H9 (cell line): ENCODE data around the gene PDXDC1. TPM values are rescaled to one million over a fixed set of nuclear protein-coding genes. Genes with fewer than 3 reads are reported as not detected.
"Not testable (repeated sequence)": the region's sequence is repeated elsewhere in the genome, so short reads cannot be mapped to it uniquely, and the experiment has no call there.

Experiments used
- DNase-seq: peaks from one replicate; pipeline ENCODE4 v3.0.0-alpha.2; 2017
- H2AFZ ChIP-seq: one replicate; pipeline ENCODE4 v1.6.1; 2013; ENCODE audit warnings: mild to moderate bottlenecking, low read length, control low read depth, moderate library complexity
- H2AK5ac ChIP-seq: 2 replicates; pipeline ENCODE4 v1.6.1; 2013; ENCODE audit warnings: low read length, control low read depth, mixed read lengths; ENCODE audit not compliant: insufficient read length
- H2BK120ac ChIP-seq: one replicate; pipeline ENCODE4 v1.6.1; 2013; ENCODE audit warnings: low read depth, mild to moderate bottlenecking, low read length, control low read depth, inconsistent platforms; ENCODE audit not compliant: poor library complexity, severe bottlenecking
- H2BK12ac ChIP-seq: 2 replicates; pipeline ENCODE4 v1.6.1; 2013; ENCODE audit warnings: low read length, control low read depth, mixed read lengths, low read depth; ENCODE audit not compliant: insufficient read length
- H2BK15ac ChIP-seq: 2 replicates; pipeline ENCODE4 v1.6.1; 2013; ENCODE audit warnings: low read depth, low read length, control low read depth
- H2BK20ac ChIP-seq: one replicate; pipeline ENCODE4 v1.6.1; 2013; ENCODE audit warnings: low read depth, mild to moderate bottlenecking, low read length, control low read depth, inconsistent platforms; ENCODE audit not compliant: poor library complexity, severe bottlenecking
- H2BK5ac ChIP-seq: 2 replicates; pipeline ENCODE4 v1.6.1; 2013; ENCODE audit warnings: low read length, control low read depth, mixed read lengths; ENCODE audit not compliant: insufficient read length
- H3K14ac ChIP-seq: 2 replicates; pipeline ENCODE4 v1.6.1; 2013; ENCODE audit warnings: low read length, control low read depth; ENCODE audit not compliant: insufficient read depth
- H3K18ac ChIP-seq: 2 replicates; pipeline ENCODE4 v1.6.1; 2013; ENCODE audit warnings: low read depth, mild to moderate bottlenecking, mixed read lengths, low read length, control low read depth; ENCODE audit not compliant: insufficient read length
- H3K23ac ChIP-seq: 2 replicates; pipeline ENCODE4 v1.6.1; 2013; ENCODE audit warnings: low read length, control low read depth, mixed read lengths, low read depth; ENCODE audit not compliant: insufficient read length
- H3K23me2 ChIP-seq: 2 replicates; pipeline ENCODE4 v1.6.1; 2013; ENCODE audit warnings: low read depth, mild to moderate bottlenecking, mixed read lengths, low read length, control low read depth; ENCODE audit not compliant: insufficient read length, poor library complexity, severe bottlenecking
- H3K27ac ChIP-seq: 2 replicates; pipeline ENCODE4 v1.5.1; 2013; ENCODE audit warnings: low read length, control low read depth, mixed read lengths, low read depth; ENCODE audit not compliant: insufficient read length
- H3K27me3 ChIP-seq: 2 replicates; pipeline ENCODE4 v1.6.1; 2013; ENCODE audit warnings: low read length, control low read depth, inconsistent platforms; ENCODE audit not compliant: insufficient read depth
- H3K4ac ChIP-seq: 2 replicates; pipeline ENCODE4 v1.6.1; 2013; ENCODE audit warnings: low read depth, mild to moderate bottlenecking, control low read depth, inconsistent platforms, low read length, moderate library complexity
- H3K4me1 ChIP-seq: 2 replicates; pipeline ENCODE4 v1.6.1; 2013; ENCODE audit warnings: low read length, control low read depth, inconsistent platforms; ENCODE audit not compliant: insufficient read depth
- H3K4me2 ChIP-seq: 2 replicates; pipeline ENCODE4 v1.6.1; 2013; ENCODE audit warnings: low read length, control low read depth, mixed read lengths; ENCODE audit not compliant: insufficient read length, insufficient read depth
- H3K56ac ChIP-seq: 2 replicates; pipeline ENCODE4 v1.6.1; 2013; ENCODE audit warnings: low read depth, mild to moderate bottlenecking, mixed read lengths, low read length, control low read depth; ENCODE audit not compliant: insufficient read length
- H3K79me1 ChIP-seq: 2 replicates; pipeline ENCODE4 v1.6.1; 2013; ENCODE audit warnings: low read depth, mild to moderate bottlenecking, moderate library complexity, low read length, control low read depth, inconsistent platforms; ENCODE audit not compliant: insufficient read depth, poor library complexity, severe bottlenecking
- H3K79me2 ChIP-seq: 2 replicates; pipeline ENCODE4 v1.6.1; 2013; ENCODE audit warnings: low read length, control low read depth, inconsistent platforms; ENCODE audit not compliant: insufficient read depth
- H3K9ac ChIP-seq: 2 replicates; pipeline ENCODE4 v1.6.1; 2013; ENCODE audit warnings: low read length, control low read depth, mixed read lengths; ENCODE audit not compliant: insufficient read length; ENCODE audit errors: extremely low read depth
- H3K9me3 ChIP-seq: one replicate; pipeline ENCODE4 v1.6.1; 2013; ENCODE audit warnings: low read depth, low read length, inconsistent platforms; ENCODE audit not compliant: control insufficient read depth
- H3T11ph ChIP-seq: one replicate; pipeline ENCODE4 v1.6.1; 2013; ENCODE audit warnings: mild to moderate bottlenecking, low read length, control low read depth, inconsistent platforms
- H4K20me1 ChIP-seq: one replicate; pipeline ENCODE4 v1.6.1; 2013; ENCODE audit not compliant: control insufficient read depth, insufficient read length, insufficient read depth
- H4K5ac ChIP-seq: 2 replicates; pipeline ENCODE4 v1.6.1; 2013; ENCODE audit warnings: low read depth, mild to moderate bottlenecking, mixed read lengths, low read length, control low read depth; ENCODE audit not compliant: insufficient read length
- H4K8ac ChIP-seq: replicated peaks from 2 replicates; pipeline ENCODE4 v1.6.1; 2013; ENCODE audit warnings: low read length, control low read depth, mixed read lengths, low read depth; ENCODE audit not compliant: insufficient read length
- H4K91ac ChIP-seq: 2 replicates; pipeline ENCODE4 v1.6.1; 2013; ENCODE audit warnings: low read depth, mild to moderate bottlenecking, moderate library complexity, mixed read lengths, low read length, control low read depth; ENCODE audit not compliant: insufficient read length
- H3K27ac Mint-ChIP-seq, 3 experiments: 2 replicates in 2 of 3; 3 replicates in 1 of 3; pipeline ENCODE4 v1.8.0; 2020 to 2021; ENCODE audit warnings: mixed read lengths in 3 of 3, mild to moderate bottlenecking in 1 of 3, moderate library complexity in 1 of 3
- H3K27me3 Mint-ChIP-seq: 2 replicates; pipeline ENCODE4 v1.8.0; 2021; ENCODE audit warnings: low read depth, mild to moderate bottlenecking, moderate library complexity, mixed read lengths
- H3K36me3 Mint-ChIP-seq, 3 experiments: 2 replicates in 2 of 3; 3 replicates in 1 of 3; pipeline ENCODE4 v1.8.0; 2020 to 2021; ENCODE audit warnings: low read depth in 3 of 3, mixed read lengths in 3 of 3; ENCODE audit not compliant: insufficient read depth in 1 of 3
- H3K4me1 Mint-ChIP-seq, 2 experiments: 2 replicates each; pipeline ENCODE4 v1.8.0; 2020; ENCODE audit warnings: mixed read lengths in 2 of 2
- H3K4me3 Mint-ChIP-seq, 2 experiments: 2 replicates in 1 of 2; 3 replicates in 1 of 2; pipeline ENCODE4 v1.8.0; 2020 to 2021; ENCODE audit warnings: mild to moderate bottlenecking in 2 of 2, mixed read lengths in 2 of 2, moderate library complexity in 1 of 2
- H3K9me3 Mint-ChIP-seq, 2 experiments: 2 replicates in 1 of 2; 3 replicates in 1 of 2; pipeline ENCODE4 v1.8.0; 2020; ENCODE audit warnings: mild to moderate bottlenecking in 2 of 2, mixed read lengths in 2 of 2, moderate library complexity in 1 of 2
- WGBS: extraction: QIAGEN DNeasy Blood & Tissue Kit; methylation state at CpG from one replicate; pipeline ENCODE4 v1.1.7; 2013; ENCODE audit warnings: missing lambda C conversion rate, low lambda C conversion rate, mixed read lengths; ENCODE audit not compliant: insufficient read length; ENCODE audit errors: extremely low coverage; 5-methylcytosine and 5-hydroxymethylcytosine counted together
- total RNA-seq: library from RNA; stranded (reverse); gene quantifications from 2 replicates; pipeline ENCODE4 v1.2.1, GENCODE V29; 2021

Gene PDXDC1
- total RNA-seq, 1 experiment from 2014 or later: 112 TPM

DNA sequence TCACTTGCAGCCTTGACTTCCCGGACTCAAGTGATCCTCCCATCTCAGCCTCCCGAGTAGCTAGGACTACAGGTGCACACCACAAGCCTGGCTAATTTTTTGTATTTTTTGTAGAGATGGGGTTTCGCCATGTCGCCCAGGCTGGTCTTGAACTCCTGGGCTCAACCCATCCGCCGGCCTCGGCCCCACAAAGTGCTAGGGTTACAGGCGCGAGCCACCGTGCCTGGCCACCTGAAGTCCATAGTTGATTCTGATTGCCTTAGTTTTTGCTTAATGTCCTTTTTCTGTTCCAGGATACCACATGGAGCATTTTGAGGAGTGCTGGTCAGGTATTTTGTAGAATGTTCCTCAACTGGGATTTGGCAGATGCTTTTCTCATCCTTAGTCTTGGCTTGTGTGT is 185.7 kb downstream of the PDXDC1 start:
- H3K27ac Mint-ChIP-seq, H3K14ac ChIP-seq, H3K27ac ChIP-seq, H2BK5ac ChIP-seq, H3K18ac ChIP-seq, H4K5ac ChIP-seq, H3K9me3 Mint-ChIP-seq, H3K27me3 ChIP-seq, H2BK15ac ChIP-seq, H3K4me1 ChIP-seq, H3K23ac ChIP-seq, H3K27me3 Mint-ChIP-seq, H2BK20ac ChIP-seq, H4K8ac ChIP-seq, H2BK120ac ChIP-seq, H2AFZ ChIP-seq, H3K4me3 Mint-ChIP-seq, H3K23me2 ChIP-seq, H3K4ac ChIP-seq, H3K79me2 ChIP-seq, DNase-seq, H3K79me1 ChIP-seq, H3K36me3 Mint-ChIP-seq, H3K4me2 ChIP-seq, H2BK12ac ChIP-seq, H3K9ac ChIP-seq, H3T11ph ChIP-seq, H4K20me1 ChIP-seq, H3K56ac ChIP-seq, H4K91ac ChIP-seq, H2AK5ac ChIP-seq, H3K9me3 ChIP-seq: not testable (repeated sequence)
- WGBS: no CpG with 5 or more reads among the region's 10 CpGs
- H3K4me1 Mint-ChIP-seq: peaks cover 17 to 18% of the 10 kb centered on the region in 2 experiments

DNA sequence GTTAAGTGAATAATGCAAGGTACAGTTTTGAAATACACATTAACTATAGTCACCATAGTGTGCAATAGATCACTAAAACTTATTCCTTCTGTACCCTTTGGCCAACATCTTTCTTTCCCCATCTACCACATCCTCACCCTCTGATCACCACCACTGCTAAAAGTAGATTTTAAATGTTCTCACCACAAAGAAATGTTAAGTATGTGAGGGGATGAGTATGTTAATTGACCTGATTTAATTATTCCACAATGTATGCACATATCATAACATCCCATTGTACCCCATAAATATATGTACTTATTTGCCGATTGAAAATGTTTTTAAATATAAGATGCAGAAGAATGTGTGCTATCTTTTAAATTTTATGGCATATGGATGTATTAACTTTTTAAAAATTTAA is 188.2 kb downstream of the PDXDC1 start:
- not testable (repeated sequence) for H3K4me3 Mint-ChIP-seq, H3K4me2 ChIP-seq, H2BK5ac ChIP-seq, H4K20me1 ChIP-seq, H3K27me3 ChIP-seq, H3K18ac ChIP-seq, H2BK12ac ChIP-seq, H3K23ac ChIP-seq, H4K8ac ChIP-seq, H2BK15ac ChIP-seq, H4K5ac ChIP-seq, H3K9me3 ChIP-seq, H2BK20ac ChIP-seq, H3K9ac ChIP-seq, H4K91ac ChIP-seq, H3K14ac ChIP-seq, H3K27me3 Mint-ChIP-seq, H3K36me3 Mint-ChIP-seq, H3K4me1 ChIP-seq, DNase-seq, H3K79me2 ChIP-seq, H2AK5ac ChIP-seq, H3K23me2 ChIP-seq, H3T11ph ChIP-seq, H2BK120ac ChIP-seq, H3K9me3 Mint-ChIP-seq, H2AFZ ChIP-seq, H3K27ac ChIP-seq, H3K79me1 ChIP-seq, H3K56ac ChIP-seq, H3K4ac ChIP-seq
- no CpG with 5 or more reads among the region's 1 CpG for WGBS
- H3K4me1 Mint-ChIP-seq: peaks cover 17 to 18% of the 10 kb centered on the region in 2 experiments
- H3K27ac Mint-ChIP-seq: peak overlapping the region in 2 of 3 experiments; percentile 89 to 90; a peak in 4 of 7 replicates
